ENCODE data around the gene SLC38A10.

The SLC38A10 gene

DNA sequence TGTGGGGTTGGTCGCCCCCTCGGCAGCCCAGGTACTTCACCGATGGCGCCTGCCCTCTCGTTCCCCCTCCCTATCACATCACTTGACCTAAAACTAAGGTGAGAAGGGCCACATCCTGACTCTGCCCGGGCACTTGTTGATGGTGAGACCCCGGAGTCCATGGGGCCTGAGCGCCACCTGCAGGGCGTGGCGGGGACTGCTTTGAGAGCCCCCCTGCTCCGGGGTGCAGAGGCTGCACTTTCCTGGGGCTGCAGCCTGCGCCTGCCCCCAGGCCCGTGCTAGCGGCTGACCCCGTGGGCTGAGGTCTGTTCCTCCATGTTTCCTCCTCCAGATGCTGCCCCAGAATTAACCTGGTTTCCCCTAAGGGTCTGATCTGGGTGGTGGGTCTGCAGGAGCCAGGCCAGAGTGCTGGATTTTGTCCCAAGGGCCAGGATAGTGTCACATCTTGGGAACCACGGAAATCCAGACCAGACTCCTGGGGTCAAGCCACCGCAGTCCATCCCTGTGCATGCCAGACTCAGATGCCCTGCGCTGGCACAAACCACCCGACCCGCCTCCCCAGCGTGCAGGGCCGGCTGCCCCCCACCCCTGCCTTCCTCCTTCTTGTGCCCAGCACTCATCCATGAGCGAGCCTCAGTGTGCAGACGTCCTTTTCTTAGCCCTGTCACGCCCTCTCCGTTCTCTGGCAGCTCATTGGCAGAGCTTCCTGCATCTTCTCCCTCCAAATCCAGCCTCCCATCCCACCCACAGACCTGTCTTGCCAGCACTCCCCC, 53.3 kb downstream of the SLC38A10 start:
- peak; percentile 47 to 65 for DNase-seq (ENCODE audit: low read depth in 2 of 2)

- no peak for DNase-seq (ENCODE audit: low read depth in 2 of 2)
Measured at GRCh38 chr17:81241203-81241602, 53.9 kb downstream of the SLC38A10 start.

GRCh38 chr17:81240761-81241160, 54.3 kb downstream of the SLC38A10 start:
- no peak for DNase-seq (ENCODE audit: low read depth in 2 of 2)

GRCh38 chr17:81239714-81240555, 55.2 kb downstream of the SLC38A10 start:
- DNase-seq (ENCODE audit: low read depth in 2 of 2) = peak in 1 of 2 donors; percentile 34

DNA sequence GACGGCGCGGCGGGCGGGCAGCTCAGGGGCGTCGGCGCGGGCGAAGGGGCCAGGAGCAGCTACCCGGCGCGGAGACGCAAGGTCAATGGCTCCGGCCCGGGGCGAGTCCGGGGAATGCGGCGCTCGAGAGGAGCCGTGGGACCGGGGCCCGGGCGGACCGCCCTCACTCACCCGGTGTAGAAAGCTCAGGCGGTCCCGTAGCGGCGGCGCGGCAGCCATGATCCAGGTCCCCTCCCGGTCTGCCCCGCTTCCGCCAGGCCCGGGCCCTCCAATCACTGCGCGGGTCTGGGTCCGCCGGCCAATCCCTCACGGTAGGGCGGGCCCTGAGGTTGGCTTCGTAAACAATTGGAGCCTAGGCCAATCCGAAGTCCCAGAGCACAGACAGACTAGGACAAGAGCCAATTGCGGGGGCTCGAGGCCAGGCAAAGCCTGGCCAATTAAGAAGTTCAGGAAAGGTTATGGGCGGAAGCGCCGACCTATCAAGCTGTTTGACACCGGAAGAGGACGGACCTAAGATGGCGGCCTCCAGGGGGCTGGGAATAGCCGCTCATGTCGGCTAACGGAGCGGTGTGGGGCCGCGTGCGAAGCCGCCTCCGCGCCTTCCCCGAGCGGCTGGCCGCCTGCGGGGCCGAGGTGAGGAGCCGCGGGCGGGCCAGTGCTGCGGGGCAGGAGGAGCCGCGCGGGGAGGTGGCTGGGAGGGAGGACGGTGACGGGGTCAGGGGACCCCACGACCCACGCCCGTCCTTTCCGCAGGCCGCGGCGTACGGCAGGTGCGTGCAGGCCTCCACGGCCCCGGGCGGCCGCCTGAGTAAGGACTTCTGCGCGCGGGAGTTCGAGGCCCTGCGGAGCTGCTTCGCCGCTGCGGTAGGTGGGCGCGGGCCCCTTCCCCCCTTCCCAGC, 56.0 kb downstream of the SLC38A10 start, which contains the start of the genes NDUFAF8 and TEPSIN:
NDUFAF8 (plus strand) TSS at position 504 of the 899 bp plus-strand sequence; CDS start at position 550, 46 bp downstream.
TEPSIN (minus strand) TSS at position 241 of the 899 bp plus-strand sequence; CDS start at position 219, 22 bp downstream.
- DNase-seq (ENCODE audit: low read depth in 2 of 2) = peak; percentile 90 to 93

GRCh38 chr17:81238490-81238814, 56.7 kb downstream of the SLC38A10 start:
- no peak for DNase-seq (ENCODE audit: low read depth in 2 of 2)

DNA sequence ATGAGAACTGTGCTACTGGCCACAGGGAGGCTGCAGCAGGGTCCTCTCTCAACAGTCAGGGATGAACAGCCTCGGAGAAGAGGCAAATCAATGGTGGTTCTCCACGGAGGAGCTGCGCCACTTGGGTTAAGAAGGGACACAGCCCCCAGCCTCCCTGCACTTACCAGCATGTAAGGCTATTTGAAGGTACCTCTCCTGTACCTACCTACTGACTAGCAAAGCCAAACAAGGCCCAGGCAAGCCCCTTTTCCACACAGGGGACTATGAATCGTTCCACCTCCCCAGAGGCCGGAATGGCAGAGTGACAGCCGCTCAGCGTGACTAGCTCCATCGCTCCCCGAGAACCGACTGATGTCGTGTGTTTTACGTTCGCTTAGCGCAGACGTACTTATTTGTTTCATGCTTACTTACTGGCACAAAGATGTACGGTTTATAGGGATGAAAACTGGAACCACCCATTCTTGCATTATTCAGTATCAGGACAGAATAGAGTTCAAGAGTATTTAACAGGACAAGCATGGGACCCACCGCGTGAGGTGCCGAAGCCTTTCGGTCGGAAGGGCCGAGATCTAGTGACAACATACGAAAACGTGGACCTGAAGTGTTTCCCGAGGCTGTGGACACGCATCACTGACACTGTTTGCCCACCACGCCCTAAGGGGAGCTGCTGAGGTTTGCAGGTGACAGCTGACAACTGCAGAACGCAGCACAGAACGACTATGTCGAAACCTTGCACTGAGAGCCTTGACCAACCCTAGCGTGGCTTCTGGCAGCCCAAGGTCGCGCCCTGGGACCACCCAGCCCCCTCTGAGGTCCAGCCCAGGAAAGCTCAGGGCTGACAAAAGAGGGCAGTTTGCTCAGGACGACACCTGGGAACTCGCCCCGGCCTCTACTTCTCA, 57.3 kb downstream of the SLC38A10 start:
- no peak for DNase-seq (ENCODE audit: low read depth in 2 of 2)

- DNase-seq (ENCODE audit: low read depth in 2 of 2) = no peak
Measured at GRCh38 chr17:81236784-81237183, 58.3 kb downstream of the SLC38A10 start.

DNA sequence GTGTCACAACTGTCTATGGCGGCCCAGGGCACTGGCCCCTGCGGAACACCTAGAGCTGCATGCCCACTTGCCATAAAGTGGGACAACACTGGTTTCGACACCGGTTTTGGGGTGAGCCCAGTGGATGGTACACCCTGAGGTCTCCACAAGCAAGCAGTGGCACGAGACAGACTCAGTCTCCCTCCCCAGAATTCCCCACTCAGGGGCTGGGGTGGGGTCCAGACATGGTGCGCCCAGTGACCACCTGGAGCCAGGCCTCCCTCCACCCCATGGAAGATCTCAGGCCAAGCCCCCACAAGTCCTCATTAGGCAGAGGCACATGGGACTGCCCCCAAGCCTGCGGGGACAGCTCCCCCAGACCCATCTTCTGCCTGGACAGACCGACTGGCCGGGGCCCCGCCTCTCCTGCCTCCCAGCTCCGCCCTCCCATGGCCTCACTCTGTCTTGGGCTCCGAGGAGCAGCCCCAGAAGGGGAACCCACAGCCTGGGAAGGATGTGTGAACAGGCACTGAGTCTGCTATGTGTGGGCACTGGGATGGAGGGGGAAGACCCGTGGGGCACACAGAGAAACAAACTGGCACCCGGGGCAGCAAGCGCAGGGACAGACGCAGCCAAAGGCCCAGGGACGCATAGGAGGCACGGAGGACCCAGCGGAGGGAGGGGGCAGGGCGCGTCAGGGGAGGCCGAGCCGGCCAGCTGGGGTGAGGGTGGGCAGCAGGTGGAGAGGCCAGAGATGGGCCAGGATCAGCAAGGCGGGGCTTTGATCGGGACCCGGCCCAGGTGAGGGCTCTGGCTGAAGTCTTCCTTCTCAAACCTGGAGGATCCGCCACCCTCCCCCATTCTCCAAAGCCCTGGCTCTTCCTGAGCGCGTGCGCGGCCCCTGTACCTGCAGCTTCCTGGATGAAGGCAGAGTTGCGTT, 59.0 kb downstream of the SLC38A10 start:
- DNase-seq (ENCODE audit: low read depth in 2 of 2) = no peak

GRCh38 chr17:81234940-81235821, 59.9 kb downstream of the SLC38A10 start:
- no peak for DNase-seq (ENCODE audit: low read depth in 2 of 2)

- no peak for DNase-seq (ENCODE audit: low read depth in 2 of 2)
Measured at GRCh38 chr17:81234506-81234855, 60.6 kb downstream of the SLC38A10 start.

GRCh38 chr17:81233811-81234505, 61.1 kb downstream of the SLC38A10 start:
- no peak for DNase-seq (ENCODE audit: low read depth in 2 of 2)

- no peak for DNase-seq (ENCODE audit: low read depth in 2 of 2)
Measured at GRCh38 chr17:81233316-81233715, 61.8 kb downstream of the SLC38A10 start.

GRCh38 chr17:81232616-81233241, 62.4 kb downstream of the SLC38A10 start:
- DNase-seq (ENCODE audit: low read depth in 2 of 2) = no peak

DNA sequence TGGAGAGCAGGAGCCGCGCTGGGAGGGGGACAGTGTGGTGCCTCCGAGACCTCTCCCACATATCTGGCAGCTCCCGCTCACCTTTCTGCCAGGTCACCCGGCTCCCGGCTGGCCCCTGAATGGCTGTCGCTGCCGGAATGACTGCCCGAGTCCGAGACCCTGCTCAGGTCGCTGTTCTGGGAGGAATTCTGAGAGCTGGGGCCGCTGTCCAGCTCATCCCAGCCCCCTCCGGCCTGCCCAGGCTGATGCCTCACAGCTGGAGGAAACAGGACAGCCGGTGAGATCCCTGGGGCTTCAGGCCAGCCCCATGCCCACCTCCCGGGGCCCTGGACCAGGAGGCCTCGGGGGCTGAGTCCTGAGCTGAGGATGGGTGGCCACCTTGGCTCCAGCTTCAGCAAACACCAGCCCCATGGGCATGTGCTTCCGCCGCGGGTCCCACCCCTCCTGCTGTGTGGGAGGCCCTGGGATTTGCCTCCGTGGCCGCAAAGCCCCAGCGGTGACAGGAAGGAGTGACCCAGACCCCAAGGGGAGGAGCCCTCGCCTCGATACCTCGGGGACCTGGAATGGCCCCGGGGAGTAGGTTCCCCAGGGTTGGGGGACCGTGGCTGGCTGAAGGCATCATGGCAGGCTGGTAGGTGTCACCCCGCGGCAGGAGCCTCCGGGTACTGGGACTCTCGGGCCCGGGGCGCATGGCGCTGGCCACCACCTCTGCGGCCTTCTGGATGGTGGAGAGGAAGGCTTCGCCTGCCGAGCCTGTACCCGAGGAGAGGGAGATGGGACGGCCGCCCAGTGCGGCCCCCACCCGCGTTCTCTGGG, 63.1 kb downstream of the SLC38A10 start:
- DNase-seq (ENCODE audit: low read depth in 2 of 2) = no peak

- no peak for DNase-seq (ENCODE audit: low read depth in 2 of 2)
Measured at GRCh38 chr17:81231121-81231645, 63.9 kb downstream of the SLC38A10 start.

Measured in stimulated activated CD4-positive, alpha-beta T cell treated with anti-CD3 and anti-CD28 coated beads, Interleukin-4, amount 100 ng/mL, for 48 hours (primary cell).